Nephron (organoid): ENCODE results near the gene CCR5AS.

Experiments used
- H3K27ac Mint-ChIP-seq, 3 experiments: 2 replicates each; pipeline ENCODE4 v1.8.0; 2020; ENCODE audit warnings: mixed read lengths in 3 of 3, mild to moderate bottlenecking in 2 of 3, moderate library complexity in 1 of 3
- H3K27me3 Mint-ChIP-seq: 2 replicates; pipeline ENCODE4 v1.8.0; 2021; ENCODE audit warnings: low read depth, mild to moderate bottlenecking, moderate library complexity, mixed read lengths
- H3K36me3 Mint-ChIP-seq: 2 replicates; pipeline ENCODE4 v1.8.0; 2020; ENCODE audit warnings: low read depth, mixed read lengths
- H3K4me1 Mint-ChIP-seq: 2 replicates; pipeline ENCODE4 v1.8.0; 2020; ENCODE audit warnings: mixed read lengths
- H3K4me3 Mint-ChIP-seq, 3 experiments: 2 replicates each; pipeline ENCODE4 v1.8.0; 2020; ENCODE audit warnings: mild to moderate bottlenecking in 3 of 3, mixed read lengths in 3 of 3, moderate library complexity in 2 of 3
- H3K9me3 Mint-ChIP-seq: 2 replicates; pipeline ENCODE4 v1.8.0; 2020; ENCODE audit warnings: mixed read lengths
- CTCF ChIP-seq, 3 experiments: fragments of 200-600 bp; sonication (generic); IDR thresholded peaks; one replicate each; pipeline ENCODE4 v1.5.0; 2021; ENCODE audit warnings: antibody characterized with exemption in 3 of 3; ENCODE audit not compliant: unreplicated experiment in 3 of 3

The CCR5AS gene

GRCh38 chr3:46401579-46401978, 5.3 kb downstream of the CCR5AS start:
- H3K27me3 Mint-ChIP-seq: peaks cover 43% of the 10 kb centered on the region
- no peak overlapping the region for H3K4me3 Mint-ChIP-seq
- no peaks in the 10 kb centered on the region for H3K36me3 Mint-ChIP-seq
- no peak overlapping the region for H3K27ac Mint-ChIP-seq
- peaks cover 4% of the 10 kb centered on the region for H3K9me3 Mint-ChIP-seq
- no peak for TF ChIP-seq CTCF (IDR thresholded peaks at IDR 0.05; ENCODE audit: unreplicated experiment in 3 of 3)
- peaks cover 11% of the 10 kb centered on the region for H3K4me1 Mint-ChIP-seq

- Mint-ChIP-seq H3K4me1 (peaks cover 9% of the 10 kb centered on the region), H3K4me3 (no peak overlapping the region), H3K36me3 (no peaks in the 10 kb centered on the region), H3K9me3 (peaks cover 4% of the 10 kb centered on the region), H3K27me3 (peaks cover 41% of the 10 kb centered on the region), H3K27ac (no peak overlapping the region)
- TF ChIP-seq CTCF (IDR thresholded peaks at IDR 0.05; ENCODE audit: unreplicated experiment in 3 of 3): no peak
Measured at GRCh38 chr3:46400846-46401245, 6.0 kb downstream of the CCR5AS start.

GRCh38 chr3:46400000-46400734, 6.7 kb downstream of the CCR5AS start:
- Mint-ChIP-seq H3K4me3 (no peak overlapping the region), H3K4me1 (peaks cover 5% of the 10 kb centered on the region), H3K27me3 (peaks cover 41% of the 10 kb centered on the region), H3K27ac (no peak overlapping the region), H3K9me3 (peaks cover 4% of the 10 kb centered on the region), H3K36me3 (no peaks in the 10 kb centered on the region)
- TF ChIP-seq CTCF (IDR thresholded peaks at IDR 0.05; ENCODE audit: unreplicated experiment in 3 of 3): no peak

GRCh38 chr3:46399557-46399956, 7.3 kb downstream of the CCR5AS start:
- H3K9me3 Mint-ChIP-seq: peaks cover 4% of the 10 kb centered on the region
- no peak overlapping the region for H3K27ac Mint-ChIP-seq
- peaks cover 41% of the 10 kb centered on the region for H3K27me3 Mint-ChIP-seq
- H3K4me1 Mint-ChIP-seq: no peaks in the 10 kb centered on the region
- H3K36me3 Mint-ChIP-seq: no peaks in the 10 kb centered on the region
- H3K4me3 Mint-ChIP-seq: no peak overlapping the region
- no peak for TF ChIP-seq CTCF (IDR thresholded peaks at IDR 0.05; ENCODE audit: unreplicated experiment in 3 of 3)

- Mint-ChIP-seq H3K27me3 (peaks cover 41% of the 10 kb centered on the region), H3K27ac (no peak overlapping the region), H3K4me1 (no peaks in the 10 kb centered on the region), H3K36me3 (no peaks in the 10 kb centered on the region), H3K9me3 (peaks cover 4% of the 10 kb centered on the region), H3K4me3 (no peak overlapping the region)
- TF ChIP-seq CTCF (IDR thresholded peaks at IDR 0.05; ENCODE audit: unreplicated experiment in 3 of 3): no peak
Measured at GRCh38 chr3:46399098-46399497, 7.8 kb downstream of the CCR5AS start.
